AG04450 (cell line): ENCODE data around the gene BZW2. TPM values are rescaled to one million over a fixed set of nuclear protein-coding genes. Genes with fewer than 3 reads are reported as not detected.

Source experiments
- CTCF ChIA-PET: fragments of 300-600, 350-600 bp; formaldehyde crosslinking; extraction: SDS; loops from one replicate; lab custom pipeline; 2022; ENCODE audit warnings: antibody characterized with exemption, inconsistent platforms; lab: Charles Lee
- POLR2A ChIA-PET: fragments of 350-600 bp; formaldehyde crosslinking; extraction: SDS; loops from one replicate; lab custom pipeline; 2021; ENCODE audit warnings: antibody characterized with exemption, inconsistent platforms; lab: Yijun Ruan, JAX
- DNase-seq: peaks from one replicate; pipeline ENCODE4 v3.0.0-alpha.2; 2011; ENCODE audit warnings: low read depth, low spot score
- H3K27ac ChIP-seq: one replicate; pipeline ENCODE4 v1.5.1; 2012; ENCODE audit warnings: low read depth, low read length, control low read depth
- H3K27me3 ChIP-seq: one replicate; pipeline ENCODE4 v1.6.0; 2012; ENCODE audit warnings: low read length; ENCODE audit not compliant: control insufficient read depth, insufficient read depth
- H3K4me3 ChIP-seq: 2 replicates; pipeline ENCODE4 v1.5.1; 2011; ENCODE audit warnings: mild to moderate bottlenecking, low read depth, low read length, control low read depth
- H3K9me3 ChIP-seq: 2 replicates; pipeline ENCODE4 v1.5.1; 2012; ENCODE audit warnings: low read length; ENCODE audit not compliant: control insufficient read depth, insufficient read depth
- polyA plus RNA-seq: library from polyadenylated mRNA; depleted of rRNA; stranded (reverse); fragments of >200 nt; gene quantifications from 2 replicates; pipeline ENCODE4 v1.2.3, GENCODE V29; 2011
- TF ChIP-seq, protein P1 (sequence below): IDR thresholded peaks from 2 replicates; pipeline ENCODE4 v1.5.1; 2011; ENCODE audit warnings: low read depth, low read length, control low read depth, inconsistent platforms

Gene BZW2
- polyA plus RNA-seq, 1 experiment = 84.4 TPM

DNA sequence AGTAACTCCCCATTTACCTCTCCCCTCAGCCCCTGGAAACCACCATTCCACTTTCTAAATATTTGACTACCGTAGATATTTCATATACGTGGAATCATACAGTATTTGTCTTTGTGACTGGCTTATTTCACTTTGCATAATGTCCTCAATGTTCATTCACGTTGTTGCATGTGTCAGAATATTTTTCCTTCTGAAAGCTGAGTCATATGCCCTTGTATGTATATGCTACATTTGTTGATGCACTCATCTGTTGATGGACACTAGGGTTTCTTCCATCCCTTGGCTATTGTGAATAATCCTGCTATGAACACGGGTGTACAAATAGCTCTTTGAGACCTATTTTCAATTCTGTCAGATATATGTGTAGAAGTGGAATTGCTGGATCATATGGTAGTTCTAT, 81.8 kb downstream of the BZW2 start:
- POLR2A ChIA-PET = no interaction called here
- TF ChIP-seq, protein P1, sequence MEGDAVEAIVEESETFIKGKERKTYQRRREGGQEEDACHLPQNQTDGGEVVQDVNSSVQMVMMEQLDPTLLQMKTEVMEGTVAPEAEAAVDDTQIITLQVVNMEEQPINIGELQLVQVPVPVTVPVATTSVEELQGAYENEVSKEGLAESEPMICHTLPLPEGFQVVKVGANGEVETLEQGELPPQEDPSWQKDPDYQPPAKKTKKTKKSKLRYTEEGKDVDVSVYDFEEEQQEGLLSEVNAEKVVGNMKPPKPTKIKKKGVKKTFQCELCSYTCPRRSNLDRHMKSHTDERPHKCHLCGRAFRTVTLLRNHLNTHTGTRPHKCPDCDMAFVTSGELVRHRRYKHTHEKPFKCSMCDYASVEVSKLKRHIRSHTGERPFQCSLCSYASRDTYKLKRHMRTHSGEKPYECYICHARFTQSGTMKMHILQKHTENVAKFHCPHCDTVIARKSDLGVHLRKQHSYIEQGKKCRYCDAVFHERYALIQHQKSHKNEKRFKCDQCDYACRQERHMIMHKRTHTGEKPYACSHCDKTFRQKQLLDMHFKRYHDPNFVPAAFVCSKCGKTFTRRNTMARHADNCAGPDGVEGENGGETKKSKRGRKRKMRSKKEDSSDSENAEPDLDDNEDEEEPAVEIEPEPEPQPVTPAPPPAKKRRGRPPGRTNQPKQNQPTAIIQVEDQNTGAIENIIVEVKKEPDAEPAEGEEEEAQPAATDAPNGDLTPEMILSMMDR = no peak
- CTCF ChIA-PET = interaction anchor here (0.7 kb wide), 1 partner anchor 8 kb away, joined by 3 read pairs; no protein-coding TSS in a partner anchor
- Histone ChIP-seq H3K27me3 (no peaks in the 10 kb centered on the region), H3K4me3 (no peak overlapping the region), H3K27ac (no peak overlapping the region), H3K9me3 (no peaks in the 10 kb centered on the region)
- no peak for DNase-seq

DNA sequence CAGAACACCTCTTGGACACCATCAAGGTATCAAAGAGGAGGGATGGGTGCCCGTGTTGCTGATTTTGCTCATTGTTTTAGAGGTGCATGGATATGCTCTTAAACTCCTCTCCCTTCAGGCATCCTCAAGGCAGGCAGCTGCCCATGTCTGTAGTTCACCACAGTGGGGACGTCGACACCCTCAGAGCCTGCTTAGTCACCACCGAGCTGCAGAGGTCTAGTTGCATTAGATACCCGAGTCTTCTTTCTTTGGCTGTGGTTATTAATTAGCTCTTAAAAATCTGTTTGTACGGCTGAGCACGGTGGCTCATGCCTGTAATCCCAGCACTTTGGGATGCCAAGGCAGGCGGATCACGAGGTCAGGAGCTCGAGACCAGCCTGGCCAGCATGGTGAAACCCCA, 82.8 kb downstream of the BZW2 start:
- Histone ChIP-seq H3K27me3 (no peaks in the 10 kb centered on the region), H3K27ac (no peak overlapping the region), H3K9me3 (no peaks in the 10 kb centered on the region), H3K4me3 (no peak overlapping the region)
- DNase-seq = no peak
- ChIA-PET CTCF (interaction anchor here (0.7 kb wide), 1 partner anchor 33 kb away, joined by 8 read pairs; no protein-coding TSS in a partner anchor), POLR2A (no interaction called here)
- TF ChIP-seq, protein P1 = no peak

DNA sequence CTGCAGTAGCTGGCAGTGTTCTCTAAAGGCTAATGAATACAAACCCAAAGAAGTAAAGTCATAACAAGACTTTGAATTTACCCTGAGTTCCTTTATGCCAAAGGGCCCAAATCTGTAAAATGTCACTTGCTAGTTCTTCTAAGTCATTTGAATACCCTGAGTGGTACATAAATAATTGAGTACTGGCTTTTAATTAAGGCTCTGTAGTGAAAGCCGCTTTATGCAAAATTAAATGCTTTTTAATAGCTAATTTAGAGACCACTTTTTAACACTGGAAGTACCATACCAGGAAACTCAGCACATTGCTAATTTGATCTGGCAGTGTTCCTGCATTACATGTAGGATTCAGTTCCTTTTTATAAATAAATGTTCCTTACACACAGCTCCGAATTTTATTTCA, 83.6 kb downstream of the BZW2 start:
- ChIA-PET POLR2A (no interaction called here), CTCF (no interaction called here)
- TF ChIP-seq, protein P1 = no peak
- H3K27me3 ChIP-seq = no peaks in the 10 kb centered on the region
- no peak for DNase-seq
- H3K9me3 ChIP-seq = no peaks in the 10 kb centered on the region
- no peak overlapping the region for H3K27ac ChIP-seq
- H3K4me3 ChIP-seq = no peak overlapping the region

DNA sequence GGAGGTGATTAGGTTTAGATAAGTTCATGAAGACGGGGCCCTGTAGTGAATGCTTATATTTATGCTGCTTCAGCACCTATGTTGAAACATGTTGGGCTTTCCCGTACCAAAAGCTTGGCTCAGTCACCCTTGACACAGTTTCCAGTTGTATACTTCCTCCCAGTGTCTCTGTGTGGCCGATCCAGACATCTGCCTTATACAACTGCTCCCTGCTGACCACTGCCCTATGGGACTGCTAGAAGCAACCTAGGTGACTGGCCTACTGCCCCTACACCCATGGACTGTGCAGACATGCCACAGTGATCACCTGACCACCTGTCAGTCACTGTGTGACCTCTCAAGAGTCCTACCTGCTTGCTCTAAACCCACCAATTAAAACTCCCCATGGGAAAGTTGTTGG, 85.0 kb downstream of the BZW2 start:
- CTCF ChIA-PET = no interaction called here
- DNase-seq = no peak
- Histone ChIP-seq H3K9me3 (no peaks in the 10 kb centered on the region), H3K27me3 (no peaks in the 10 kb centered on the region), H3K4me3 (no peak overlapping the region), H3K27ac (no peak overlapping the region)
- TF ChIP-seq, protein P1 = no peak
- POLR2A ChIA-PET = no interaction called here

DNA sequence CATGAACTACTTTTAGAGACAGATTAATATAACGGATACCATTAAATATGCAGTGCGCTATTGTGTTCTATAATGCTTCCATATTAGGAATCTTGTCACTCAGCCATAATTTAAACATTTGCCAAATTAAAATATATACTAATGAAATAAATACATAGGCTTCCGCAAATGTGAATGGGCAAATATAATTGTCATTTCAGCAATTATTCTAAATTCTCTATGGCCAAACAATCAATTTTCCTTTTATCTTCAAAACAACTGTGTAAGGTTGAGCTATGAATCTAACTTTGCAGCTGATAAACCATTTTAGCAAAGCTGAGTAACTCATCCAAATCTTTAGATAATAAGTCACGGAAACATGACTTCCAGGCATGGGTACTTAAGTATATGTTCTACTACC, 86.8 kb downstream of the BZW2 start:
- ChIA-PET CTCF (no interaction called here), POLR2A (no interaction called here)
- Histone ChIP-seq H3K27ac (no peak overlapping the region), H3K9me3 (no peaks in the 10 kb centered on the region), H3K27me3 (no peaks in the 10 kb centered on the region), H3K4me3 (no peak overlapping the region)
- no peak for DNase-seq
- TF ChIP-seq, protein P1 = no peak
